HUDEP-2 (cell line): Measurements from ENCODE around the gene SRM.
"Not testable (repeated sequence)": the region's sequence is repeated elsewhere in the genome, so short reads cannot be mapped to it uniquely, and the experiment has no call there.

ENCODE experiments used
- DNase-seq, 76 experiments: peaks; one replicate each; lab custom pipeline; 2025; ENCODE audit not compliant: unreplicated experiment in 76 of 76; lab: John Stamatoyannopoulos, UW

The SRM gene

GRCh38 chr1:11065796-11066195 lies 6.0 kb upstream of the SRM start:
- DNase-seq, result no peak

- no peak for DNase-seq
Measured at GRCh38 chr1:11064942-11065341, 5.1 kb upstream of the SRM start.

- DNase-seq, result peak in 28 of 76 experiments; percentile 6 to 53 (median 21)
Measured at GRCh38 chr1:11063937-11064537, 4.2 kb upstream of the SRM start.

GRCh38 chr1:11062965-11063401 lies 3.2 kb upstream of the SRM start:
- no peak for DNase-seq

GRCh38 chr1:11061652-11062365 lies 2.0 kb upstream of the SRM start:
- DNase-seq, result no peak

GRCh38 chr1:11059155-11059967 lies 457 bp downstream of the SRM start:
- DNase-seq, result peak in 3 of 76 experiments; percentile 23 to 49 (median 43)

- DNase-seq, result no peak
Measured at GRCh38 chr1:11058595-11059154, 1.1 kb downstream of the SRM start.

- no peak for DNase-seq
Measured at GRCh38 chr1:11058026-11058425, 1.8 kb downstream of the SRM start.

GRCh38 chr1:11057477-11057876 lies 2.3 kb downstream of the SRM start:
- no peak for DNase-seq

- no peak for DNase-seq
Measured at GRCh38 chr1:11056504-11056903, 3.3 kb downstream of the SRM start.

- no peak for DNase-seq
Measured at GRCh38 chr1:11055676-11056075, 4.1 kb downstream of the SRM start.

GRCh38 chr1:11054666-11055065 lies 5.2 kb downstream of the SRM start:
- DNase-seq, result no peak

- DNase-seq, result no peak
Measured at GRCh38 chr1:11054181-11054580, 5.6 kb downstream of the SRM start.

- peak in 6 of 76 experiments; percentile 8 to 30 (median 20) for DNase-seq
Measured at GRCh38 chr1:11053758-11054137, 6.1 kb downstream of the SRM start.

- peak in 13 of 76 experiments; percentile 12 to 37 (median 19) for DNase-seq
Measured at GRCh38 chr1:11052839-11053757, 6.7 kb downstream of the SRM start.

- no peak for DNase-seq
Measured at GRCh38 chr1:11051781-11052511, 7.9 kb downstream of the SRM start.

- not testable (repeated sequence) for DNase-seq
Measured at GRCh38 chr1:11051121-11051520, 8.7 kb downstream of the SRM start.

- no peak for DNase-seq
Measured at GRCh38 chr1:11046625-11047365, 13.0 kb downstream of the SRM start, which contains the start of gene MASP2. TSS of gene MASP2 (minus strand) at chr1:11047239. CDS start at chr1:11047207, 32 bp downstream.

GRCh38 chr1:11046270-11046566 lies 13.6 kb downstream of the SRM start:
- DNase-seq, result no peak
